ENCODE measurements around the gene FBXO33.

FBXO33 gene

GRCh38 chr14:39432179-39432618 is at the start of gene FBXO33:
Gene FBXO33, minus strand, starts transcription at chr14:39432433. Its CDS starts 271 bp downstream, at chr14:39432162.
- peak; percentile 94 for DNase-seq

- DNase-seq = no peak
Observed at GRCh38 chr14:39474416-39474911, 42.2 kb upstream of the FBXO33 start.

- no peak for DNase-seq
Observed at GRCh38 chr14:39472078-39472477, 39.8 kb upstream of the FBXO33 start.

GRCh38 chr14:39469094-39469710 is 37.0 kb upstream of the FBXO33 start:
- peak; percentile 16 for DNase-seq

- peak; percentile 63 for DNase-seq
Observed at GRCh38 chr14:39467889-39468524, 35.8 kb upstream of the FBXO33 start.

GRCh38 chr14:39459795-39460478 is 27.7 kb upstream of the FBXO33 start:
- DNase-seq = no peak

GRCh38 chr14:39456702-39457250 is 24.5 kb upstream of the FBXO33 start:
- DNase-seq = no peak

GRCh38 chr14:39454906-39455539 is 22.8 kb upstream of the FBXO33 start:
- no peak for DNase-seq

GRCh38 chr14:39452680-39453079 is 20.4 kb upstream of the FBXO33 start:
- DNase-seq = no peak

GRCh38 chr14:39451811-39452210 is 19.6 kb upstream of the FBXO33 start:
- no peak for DNase-seq

- peak; percentile 59 for DNase-seq
Observed at GRCh38 chr14:39447175-39447661, 15.0 kb upstream of the FBXO33 start.

- DNase-seq = no peak
Observed at GRCh38 chr14:39446131-39446744, 14.0 kb upstream of the FBXO33 start.

GRCh38 chr14:39442293-39442692 is 10.1 kb upstream of the FBXO33 start:
- no peak for DNase-seq

- DNase-seq = no peak
Observed at GRCh38 chr14:39441805-39442204, 9.6 kb upstream of the FBXO33 start.

GRCh38 chr14:39440975-39441374 is 8.7 kb upstream of the FBXO33 start:
- DNase-seq = no peak

GRCh38 chr14:39435241-39435640 is 3.0 kb upstream of the FBXO33 start:
- DNase-seq = no peak

GRCh38 chr14:39434401-39434800 is 2.2 kb upstream of the FBXO33 start:
- DNase-seq = no peak

- no peak for DNase-seq
Observed at GRCh38 chr14:39433452-39433813, 1.2 kb upstream of the FBXO33 start.

GRCh38 chr14:39432619-39433451 is 602 bp upstream of the FBXO33 start:
- DNase-seq = no peak

- DNase-seq = peak; percentile 28
Observed at GRCh38 chr14:39431416-39432178, 636 bp downstream of the FBXO33 start.
